Fibroblast of lung (primary cell): Measurements from ENCODE around the gene SOX21. TPM values are rescaled to one million over a fixed set of nuclear protein-coding genes. Genes with fewer than 3 reads are reported as not detected.
"Not testable (repeated sequence)": the region's sequence is repeated elsewhere in the genome, so short reads cannot be mapped to it uniquely, and the experiment has no call there.

ENCODE experiments used
- DNase-seq, 2 donors: peaks; one replicate each; pipeline versions ENCODE4 v3.0.0 to v3.0.0-alpha.2; 2010; ENCODE audit warnings: low read depth in 2 of 2
- H2AFZ ChIP-seq: 2 replicates; pipeline ENCODE4 v1.5.1; 2012; ENCODE audit warnings: low read length, control low read depth, inconsistent platforms
- H3K27ac ChIP-seq: 2 replicates; pipeline ENCODE4 v1.5.1; 2011; ENCODE audit warnings: low read length, control low read depth; ENCODE audit not compliant: insufficient read depth
- H3K27me3 ChIP-seq: 2 replicates; pipeline ENCODE4 v1.5.1; 2011; ENCODE audit warnings: mild to moderate bottlenecking, low read length; ENCODE audit not compliant: control insufficient read depth, insufficient read depth
- H3K36me3 ChIP-seq: 2 replicates; pipeline ENCODE4 v1.5.1; 2011; ENCODE audit warnings: low read length; ENCODE audit not compliant: control insufficient read depth, insufficient read depth
- H3K4me1 ChIP-seq: 2 replicates; pipeline ENCODE4 v1.5.1; 2011; ENCODE audit warnings: low read length; ENCODE audit not compliant: control insufficient read depth, insufficient read depth; ENCODE audit errors: extremely low read depth
- H3K4me2 ChIP-seq: 2 replicates; pipeline ENCODE4 v1.5.1; 2011; ENCODE audit warnings: low read length, control low read depth; ENCODE audit not compliant: insufficient read depth; ENCODE audit errors: extremely low read depth
- H3K4me3 ChIP-seq, 4 experiments: fragments of 200-600 bp in 1 of 4; sonication (generic) in 1 of 4; replicated peaks in 1 of 4; 2 replicates each; pipeline ENCODE4 v1.5.1; 2011 to 2016; ENCODE audit warnings: low read length in 4 of 4, low read depth in 3 of 4, mild to moderate bottlenecking in 3 of 4, control low read depth in 2 of 4, inconsistent platforms in 1 of 4, mixed read lengths in 1 of 4; ENCODE audit not compliant: insufficient read depth in 1 of 4; ENCODE audit errors: control extremely low read depth in 1 of 4
- H3K79me2 ChIP-seq: 2 replicates; pipeline ENCODE4 v1.5.1; 2012; ENCODE audit warnings: mild to moderate bottlenecking, low read length, inconsistent platforms; ENCODE audit not compliant: control insufficient read depth, insufficient read depth
- H3K9ac ChIP-seq: 2 replicates; pipeline ENCODE4 v1.5.1; 2011; ENCODE audit warnings: mild to moderate bottlenecking, low read length, control low read depth; ENCODE audit not compliant: insufficient read depth
- H3K9me3 ChIP-seq: 2 replicates; pipeline ENCODE4 v1.5.1; 2012; ENCODE audit warnings: low read depth, low read length; ENCODE audit not compliant: control insufficient read depth, insufficient read depth
- H4K20me1 ChIP-seq: 2 replicates; pipeline ENCODE4 v1.5.1; 2011; ENCODE audit warnings: low read length; ENCODE audit not compliant: control insufficient read depth, insufficient read depth; ENCODE audit errors: extremely low read depth
- CTCF ChIP-seq, 2 donors: IDR thresholded peaks in 1 of 2; conservative IDR thresholded peaks in 1 of 2; 1 replicate in 1 of 2; 2 replicates in 1 of 2; pipeline ENCODE4 v1.5.1; 2011 to 2012; ENCODE audit warnings: low read length in 2 of 2, control low read depth in 1 of 2, inconsistent platforms in 1 of 2, low read depth in 1 of 2, mild to moderate bottlenecking in 1 of 2
- EZH2 ChIP-seq: IDR thresholded peaks from 2 replicates; pipeline ENCODE4 v1.5.1; 2012; ENCODE audit warnings: low read length, control low read depth, mild to moderate bottlenecking; ENCODE audit errors: missing control alignments
- polyA plus RNA-seq, 2 donors: library from polyadenylated mRNA; depleted of rRNA in 1 of 2; stranded (reverse) in 1 of 2; unstranded in 1 of 2; fragments of >200 nt; gene quantifications; 2 replicates each; pipeline ENCODE4 v1.2.1, GENCODE V29; 2011 to 2012; ENCODE audit warnings: missing spikeins in 1 of 2
- total RNA-seq: library from RNA; depleted of rRNA; stranded (reverse); fragments of >200 nt; gene quantifications from 2 replicates; pipeline ENCODE4 v1.2.1, GENCODE V29; 2014

SOX21 gene
- total and polyA plus RNA-seq, 2 donors (not counting 1 experiment from before 2014, with no cell fraction given), result not detected

- no peak overlapping the region for H3K4me3 ChIP-seq
- TF ChIP-seq EZH2, result no peak
- TF ChIP-seq CTCF (conservative IDR thresholded peaks at IDR 0.05 in 1 of 2, IDR thresholded peaks at IDR 0.05 in 1 of 2; ENCODE audit: low read depth in 1 of 2, low read length in 2 of 2), result no peak
- H3K27ac ChIP-seq, result no peak overlapping the region
- no peaks in the 10 kb centered on the region for H3K79me2 ChIP-seq
- H3K9ac ChIP-seq, result no peak overlapping the region
- H4K20me1 ChIP-seq, result no peaks in the 10 kb centered on the region
- no peaks in the 10 kb centered on the region for H3K4me1 ChIP-seq
- no peak overlapping the region for H2AFZ ChIP-seq
- no peak overlapping the region for H3K4me2 ChIP-seq
- no peaks in the 10 kb centered on the region for H3K27me3 ChIP-seq
- no peaks in the 10 kb centered on the region for H3K36me3 ChIP-seq
- DNase-seq, result no peak
- no peaks in the 10 kb centered on the region for H3K9me3 ChIP-seq
These were observed 26.9 kb upstream of the SOX21 start for GRCh38 chr13:94739235-94739634.

GRCh38 chr13:94731028-94731427 lies 18.7 kb upstream of the SOX21 start:
- Histone ChIP-seq H3K9ac (no peak overlapping the region), H3K27ac (no peak overlapping the region), H3K79me2 (no peaks in the 10 kb centered on the region), H3K9me3 (no peaks in the 10 kb centered on the region), H3K4me3 (no peak overlapping the region), H3K36me3 (no peaks in the 10 kb centered on the region), H3K27me3 (no peaks in the 10 kb centered on the region), H4K20me1 (no peaks in the 10 kb centered on the region), H2AFZ (no peak overlapping the region), H3K4me1 (no peaks in the 10 kb centered on the region), H3K4me2 (no peak overlapping the region)
- DNase-seq, result no peak
- TF ChIP-seq CTCF (conservative IDR thresholded peaks at IDR 0.05 in 1 of 2, IDR thresholded peaks at IDR 0.05 in 1 of 2; ENCODE audit: low read depth in 1 of 2, low read length in 2 of 2) (no peak), EZH2 (no peak)

GRCh38 chr13:94729941-94730340 lies 17.6 kb upstream of the SOX21 start:
- not testable (repeated sequence) for H3K27me3 ChIP-seq, H4K20me1 ChIP-seq, H2AFZ ChIP-seq, H3K4me2 ChIP-seq, H3K79me2 ChIP-seq, H3K27ac ChIP-seq, H3K9me3 ChIP-seq, H3K4me1 ChIP-seq, DNase-seq, H3K9ac ChIP-seq, H3K36me3 ChIP-seq, H3K4me3 ChIP-seq
